ENCODE measurements around the gene CCDC30. TPM values are rescaled to one million over a fixed set of nuclear protein-coding genes. Genes with fewer than 3 reads are reported as not detected.
"Not testable (repeated sequence)": the region's sequence is repeated elsewhere in the genome, so short reads cannot be mapped to it uniquely, and the experiment has no call there.

Gene CCDC30
- total RNA-seq, 1 experiment from 2014 or later: 2.6 TPM

DNA sequence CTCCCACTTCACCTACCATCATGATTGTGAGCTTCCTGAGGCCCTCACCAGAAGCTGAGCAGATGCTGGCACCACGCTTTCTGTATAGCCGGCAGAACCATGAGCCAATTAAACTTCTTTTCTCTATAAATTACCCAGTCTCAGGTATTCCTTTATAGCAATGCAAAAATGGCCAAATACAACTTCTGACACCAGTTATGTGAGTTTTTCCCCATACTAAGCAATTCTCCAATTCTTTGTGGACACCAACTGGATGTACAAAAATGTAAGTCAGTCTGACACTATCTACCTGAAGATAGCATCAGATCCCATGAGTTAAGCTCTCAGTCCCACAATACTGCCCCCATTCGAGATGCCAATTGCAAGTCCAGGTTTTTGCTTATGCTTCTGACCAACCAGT is 129.7 kb downstream of the CCDC30 start:
- in situ Hi-C loops (cut with HindIII; ENCODE audit: low pct_unique_long_range_greater_than_20kb, low sequenced_read_pairs): no loop called here
- DNase-seq (ENCODE audit: low read depth): no peak

DNA sequence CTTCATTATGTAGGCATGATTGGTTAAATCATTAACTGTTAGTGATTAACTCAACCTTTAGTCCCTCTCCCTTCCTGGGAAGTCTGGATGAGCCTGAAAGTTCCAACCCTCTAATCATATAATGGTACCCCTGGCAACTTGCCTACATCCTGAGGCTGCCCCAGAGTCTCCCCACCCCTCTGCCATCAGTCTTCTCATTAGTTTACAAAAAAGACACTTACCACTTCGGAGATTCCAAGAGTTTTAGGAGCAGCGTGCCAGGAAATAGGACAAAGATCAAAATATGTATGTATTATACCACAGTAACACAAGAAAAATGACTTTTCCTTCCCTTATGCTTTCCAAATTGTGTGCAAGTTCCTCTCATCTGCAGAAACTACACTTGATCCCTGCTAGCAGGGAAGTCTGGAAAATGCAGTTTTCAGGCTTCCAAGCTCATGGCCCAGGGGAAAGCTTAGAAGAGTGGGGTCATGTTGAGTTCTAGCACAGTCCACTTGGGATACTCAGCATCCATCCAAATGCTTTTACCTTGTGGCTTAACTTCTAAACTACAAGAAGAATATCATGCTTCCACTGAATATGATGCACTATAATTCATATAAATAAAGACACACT is 130.5 kb downstream of the CCDC30 start:
- DNase-seq (ENCODE audit: low read depth): no peak
- in situ Hi-C loops (cut with HindIII; ENCODE audit: low pct_unique_long_range_greater_than_20kb, low sequenced_read_pairs): no loop called here

DNA sequence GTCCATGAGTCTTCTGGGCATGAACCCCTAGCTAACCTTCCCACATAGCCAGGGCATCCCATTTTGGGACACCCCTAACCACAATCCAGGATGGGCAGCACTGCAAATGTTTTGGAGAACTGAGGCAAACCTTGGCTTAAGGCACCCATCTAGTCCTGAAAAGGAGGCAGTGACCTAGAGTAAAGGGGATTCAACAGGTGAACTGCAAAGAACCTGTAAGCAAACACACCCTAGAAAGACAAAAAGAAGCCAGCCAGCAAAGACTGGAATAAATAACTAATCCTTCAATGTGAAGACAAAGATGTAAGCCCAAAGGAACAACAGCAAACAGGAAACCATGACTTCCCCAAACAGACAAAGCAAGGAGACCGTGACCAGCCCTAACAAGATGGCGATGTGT is 138.4 kb downstream of the CCDC30 start:
- DNase-seq (ENCODE audit: low read depth): no peak
- in situ Hi-C loops (cut with HindIII; ENCODE audit: low pct_unique_long_range_greater_than_20kb, low sequenced_read_pairs): no loop called here

DNA sequence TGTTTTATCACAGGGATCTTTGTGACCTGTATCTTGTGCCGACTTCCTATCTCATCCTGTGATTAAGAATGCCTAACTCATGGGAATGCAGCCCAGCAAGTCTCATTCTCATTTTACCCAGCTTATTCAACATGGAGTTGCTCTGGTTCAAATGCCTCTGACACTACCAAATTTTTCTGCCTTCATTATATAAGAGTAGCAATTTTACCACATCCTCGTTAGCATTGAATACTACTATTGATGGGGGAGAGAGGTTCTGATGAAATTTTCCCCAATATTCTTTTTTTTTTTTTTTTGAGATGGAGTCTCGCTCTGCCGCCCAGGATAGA is 150.7 kb downstream of the CCDC30 start:
- DNase-seq (ENCODE audit: low read depth): no peak
- in situ Hi-C loops (cut with HindIII; ENCODE audit: low pct_unique_long_range_greater_than_20kb, low sequenced_read_pairs): no loop called here

DNA sequence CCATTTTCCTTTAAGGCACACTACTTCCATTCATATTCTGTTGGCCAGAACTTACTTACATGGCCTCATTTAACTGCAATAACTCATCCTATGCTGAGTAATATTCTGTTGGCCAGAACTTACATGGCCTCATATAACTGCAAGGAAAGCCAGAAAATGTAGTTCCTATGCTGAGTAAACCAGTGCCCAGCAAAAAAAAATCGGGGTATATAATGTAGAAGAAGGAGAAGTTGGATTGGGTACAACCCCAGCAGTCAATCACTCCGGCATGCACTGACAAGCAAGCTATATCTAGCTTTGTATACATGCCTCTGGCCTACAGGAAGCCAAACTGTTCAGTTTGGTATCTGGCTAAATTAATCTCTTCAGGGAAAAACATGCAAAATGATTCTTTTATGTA is 155.8 kb downstream of the CCDC30 start:
- no peak for DNase-seq (ENCODE audit: low read depth)
- in situ Hi-C loops (cut with HindIII; ENCODE audit: low pct_unique_long_range_greater_than_20kb, low sequenced_read_pairs): no loop called here

DNA sequence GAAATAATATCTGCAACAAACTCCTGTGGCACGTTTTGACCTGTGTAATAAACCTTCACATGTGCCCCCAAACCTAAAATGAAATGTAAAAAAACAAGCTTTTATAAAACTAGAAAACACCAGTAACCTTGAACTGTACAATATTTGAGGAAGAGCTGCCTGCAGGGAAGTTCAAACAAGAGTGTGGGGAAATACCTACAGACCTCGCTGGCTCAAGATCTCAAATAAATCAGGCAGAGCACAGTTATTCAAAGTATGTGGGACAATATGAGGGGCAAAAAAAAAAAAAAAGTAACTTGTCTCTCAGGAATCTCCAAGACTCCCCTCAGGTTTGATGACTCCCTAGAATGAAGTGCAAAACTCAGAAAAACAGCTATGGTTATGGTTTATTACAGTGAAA is 157.2 kb downstream of the CCDC30 start:
- in situ Hi-C loops (cut with HindIII; ENCODE audit: low pct_unique_long_range_greater_than_20kb, low sequenced_read_pairs): no loop called here
- no peak for DNase-seq (ENCODE audit: low read depth)

DNA sequence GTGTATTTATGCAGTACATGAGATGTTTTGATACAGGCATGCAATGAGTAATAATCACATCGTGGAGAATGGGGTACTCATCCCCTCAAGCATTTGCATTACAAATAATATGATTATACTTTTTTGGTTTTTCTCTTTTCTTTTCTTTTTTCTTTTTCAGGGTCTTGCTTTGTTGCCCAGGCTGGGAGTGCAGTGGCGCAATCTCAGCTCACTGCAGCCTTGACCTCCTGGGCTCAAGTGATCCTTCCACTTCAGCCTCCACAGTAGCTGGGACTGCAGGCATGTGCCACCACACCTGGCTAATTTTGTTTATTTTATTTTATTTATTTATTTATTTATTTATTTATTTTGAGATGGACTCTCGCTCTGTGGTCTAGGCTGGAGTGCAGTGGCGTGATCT is 158.1 kb downstream of the CCDC30 start:
- in situ Hi-C loops (cut with HindIII; ENCODE audit: low pct_unique_long_range_greater_than_20kb, low sequenced_read_pairs); DNase-seq (ENCODE audit: low read depth): not testable (repeated sequence)

DNA sequence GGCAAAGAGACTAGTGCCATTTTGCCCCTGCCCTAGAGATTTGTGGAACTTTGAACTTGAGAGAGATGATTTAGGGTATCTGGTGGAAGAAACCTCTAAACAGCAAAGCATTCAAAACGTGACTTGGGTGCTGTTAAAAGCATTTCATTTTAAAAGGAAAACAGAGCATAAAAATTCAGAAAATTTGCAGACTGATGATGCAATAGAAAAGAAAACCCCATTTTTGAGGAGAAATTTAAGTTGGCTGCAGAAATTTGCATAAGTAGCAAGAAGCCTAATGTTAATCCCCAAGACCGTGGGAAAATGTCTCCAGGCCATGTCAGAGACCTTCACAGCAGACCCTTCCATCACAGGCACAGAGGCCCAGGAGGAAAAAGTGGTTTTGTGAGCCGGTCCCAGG is 164.1 kb downstream of the CCDC30 start:
- in situ Hi-C loops (cut with HindIII; ENCODE audit: low pct_unique_long_range_greater_than_20kb, low sequenced_read_pairs); DNase-seq (ENCODE audit: low read depth): not testable (repeated sequence)

DNA sequence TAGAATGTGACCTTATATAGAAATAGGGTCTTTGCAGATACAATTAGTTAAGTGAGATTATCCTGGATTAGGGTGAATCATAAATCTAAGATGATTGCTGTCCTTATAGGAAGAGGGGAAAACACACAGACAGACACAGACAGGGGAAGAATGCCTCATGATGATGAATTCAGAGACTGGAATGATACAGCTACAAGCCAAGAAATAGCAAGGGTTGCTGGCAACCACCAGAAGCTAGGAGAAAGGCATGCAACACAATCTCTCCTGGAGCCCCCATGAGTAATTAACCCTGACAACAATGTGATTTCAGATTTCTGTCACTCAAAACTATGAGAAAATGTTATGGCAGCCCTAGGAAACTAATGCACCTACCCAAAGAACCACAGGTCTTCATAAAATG is 176.0 kb downstream of the CCDC30 start:
- in situ Hi-C loops (cut with HindIII; ENCODE audit: low pct_unique_long_range_greater_than_20kb, low sequenced_read_pairs): no loop called here

DNA sequence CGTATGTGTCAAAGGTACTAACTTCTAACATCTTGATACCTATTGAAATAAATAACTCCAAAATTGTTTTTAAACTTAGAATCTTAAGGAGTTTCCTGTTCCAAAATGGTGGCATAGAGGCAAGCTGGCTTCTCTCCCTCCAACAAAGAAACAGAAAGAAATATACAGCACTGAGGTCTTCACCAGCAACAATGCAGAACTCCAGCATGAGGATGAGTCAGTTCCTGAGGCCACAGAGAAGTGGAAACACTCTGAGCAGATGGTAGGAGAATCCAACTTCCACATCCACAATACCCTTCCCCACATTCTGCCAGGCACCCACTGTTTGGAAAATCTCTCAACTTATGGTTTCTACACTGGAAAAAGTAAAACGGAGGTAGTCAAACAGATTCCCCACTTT is 183.0 kb downstream of the CCDC30 start:
- in situ Hi-C loops (cut with HindIII; ENCODE audit: low pct_unique_long_range_greater_than_20kb, low sequenced_read_pairs): no loop called here
- DNase-seq (ENCODE audit: low read depth): no peak

More for the DNA sequence above, 176.0 kb downstream of the CCDC30 start:
- DNase-seq (ENCODE audit: low read depth): no peak

DNA sequence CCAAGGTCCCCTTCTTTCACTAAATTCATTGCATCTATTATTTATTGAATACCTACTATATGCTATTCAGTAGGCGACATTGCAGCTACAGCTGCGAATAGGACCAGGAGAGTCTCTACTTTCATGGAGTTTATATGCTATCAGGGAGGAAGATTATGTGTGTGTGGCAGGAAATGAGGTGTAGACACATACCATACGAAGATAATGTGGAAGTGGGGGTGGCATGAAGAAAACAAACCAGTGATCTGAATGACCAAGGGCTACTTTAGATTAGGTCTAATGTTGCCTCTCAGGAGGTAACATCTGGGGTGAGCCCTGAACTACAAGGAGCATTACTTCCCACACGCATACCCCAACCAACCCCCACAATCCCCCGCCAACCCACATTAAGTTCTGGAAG is 194.1 kb downstream of the CCDC30 start:
- no peak for DNase-seq (ENCODE audit: low read depth)
- in situ Hi-C loops (cut with HindIII; ENCODE audit: low pct_unique_long_range_greater_than_20kb, low sequenced_read_pairs): no loop called here

DNA sequence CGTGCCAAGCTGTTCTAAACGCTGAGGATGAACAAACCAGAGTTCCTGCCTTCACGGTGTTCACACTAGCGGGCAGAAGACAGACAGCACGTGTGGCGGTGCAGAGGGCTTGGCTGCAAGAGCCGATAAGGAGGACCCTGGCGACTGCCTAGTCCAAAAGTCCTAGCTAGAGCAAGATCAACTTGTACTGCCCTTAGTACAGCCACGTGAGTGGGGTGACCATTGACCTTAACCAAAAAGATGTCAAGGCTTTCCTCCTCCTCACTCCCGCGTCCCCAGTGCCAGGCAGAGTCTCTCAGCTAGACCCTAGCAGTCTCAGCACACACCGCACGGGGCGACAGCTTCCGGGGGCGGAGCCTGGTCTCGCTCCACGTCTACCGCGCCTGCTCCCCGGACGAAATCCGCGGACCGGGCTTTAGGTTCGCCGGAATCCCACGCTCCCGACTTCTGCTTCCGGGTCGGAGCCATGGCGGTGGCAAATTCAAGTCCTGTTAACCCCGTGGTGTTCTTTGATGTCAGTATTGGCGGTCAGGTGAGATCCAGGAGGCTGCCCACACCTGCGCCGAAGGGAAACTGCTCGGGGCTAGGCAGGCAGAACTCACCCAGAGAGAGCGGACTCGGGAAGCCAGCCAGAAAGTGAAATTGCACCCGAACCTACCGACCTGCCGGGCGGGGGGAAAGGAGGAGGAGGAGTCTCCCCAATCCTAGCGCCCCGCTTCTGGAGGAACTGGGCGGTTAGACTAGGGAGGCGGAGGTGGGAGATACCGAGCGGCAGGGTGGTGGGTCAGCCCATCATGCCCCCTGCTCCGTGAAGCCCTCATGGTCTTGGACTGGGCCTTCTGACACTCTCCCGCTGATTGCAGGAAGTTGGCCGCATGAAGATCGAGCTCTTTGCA is 195.1 kb downstream of the CCDC30 start, which contains the start of gene PPIH:
TSS of gene PPIH (plus strand) at position 443 of the 896 bp plus-strand sequence. CDS start at position 467, 24 bp downstream.
- peak; percentile 90 for DNase-seq (ENCODE audit: low read depth)
- in situ Hi-C loops (cut with HindIII; ENCODE audit: low pct_unique_long_range_greater_than_20kb, low sequenced_read_pairs): no loop called here

DNA sequence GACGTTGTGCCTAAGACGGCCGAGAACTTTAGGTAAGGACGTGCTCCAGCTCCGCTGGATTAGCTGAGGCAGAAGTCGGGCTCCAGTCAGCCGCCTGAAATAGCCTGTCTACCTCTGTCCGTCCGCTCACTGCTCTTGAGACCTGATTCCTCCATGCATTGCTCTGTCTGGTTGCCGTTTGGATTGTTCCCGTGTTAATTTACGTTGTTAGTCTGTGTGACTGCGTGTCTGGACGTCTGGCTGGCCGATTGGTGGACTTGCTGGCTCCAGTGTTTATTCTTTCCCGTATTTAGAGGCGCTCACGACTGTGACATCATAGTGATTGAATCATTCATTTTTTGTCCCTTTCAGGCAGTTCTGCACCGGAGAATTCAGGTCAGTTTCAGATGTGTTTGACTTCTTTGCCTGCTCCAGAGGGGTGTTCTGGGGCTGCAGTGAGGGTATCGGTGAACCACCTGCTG is 195.8 kb downstream of the CCDC30 start:
- in situ Hi-C loops (cut with HindIII; ENCODE audit: low pct_unique_long_range_greater_than_20kb, low sequenced_read_pairs): no loop called here
- DNase-seq (ENCODE audit: low read depth): no peak

DNA sequence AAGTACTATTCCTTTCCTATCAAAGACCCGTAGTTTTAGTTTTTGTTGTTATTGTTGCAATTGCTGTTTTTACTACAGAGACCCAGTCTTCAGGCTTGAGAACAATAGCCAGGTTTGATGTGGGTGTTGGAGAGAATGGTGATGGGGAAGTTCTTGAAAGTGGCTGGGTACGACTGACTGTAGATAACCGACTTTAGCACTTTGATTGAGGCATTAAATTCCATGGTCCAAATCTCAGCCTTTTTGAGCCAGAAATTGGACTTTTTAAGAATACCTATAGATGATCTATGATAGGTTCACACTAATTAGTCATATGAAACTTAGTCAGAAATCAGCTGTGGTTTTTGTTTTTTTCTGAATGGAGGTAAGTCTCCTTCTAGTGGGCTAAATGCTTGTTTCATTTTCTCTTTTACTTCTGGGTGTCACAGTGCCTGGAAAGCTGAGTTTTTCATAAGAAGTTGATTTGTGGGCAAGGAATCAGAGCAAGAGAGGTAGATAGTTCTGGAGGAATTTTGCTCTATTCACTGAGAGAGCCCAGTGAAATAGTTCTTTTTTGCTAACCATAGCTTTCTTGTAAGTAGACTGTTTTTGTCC is 197.9 kb downstream of the CCDC30 start:
- no peak for DNase-seq (ENCODE audit: low read depth)
- in situ Hi-C loops (cut with HindIII; ENCODE audit: low pct_unique_long_range_greater_than_20kb, low sequenced_read_pairs): no loop called here

DNA sequence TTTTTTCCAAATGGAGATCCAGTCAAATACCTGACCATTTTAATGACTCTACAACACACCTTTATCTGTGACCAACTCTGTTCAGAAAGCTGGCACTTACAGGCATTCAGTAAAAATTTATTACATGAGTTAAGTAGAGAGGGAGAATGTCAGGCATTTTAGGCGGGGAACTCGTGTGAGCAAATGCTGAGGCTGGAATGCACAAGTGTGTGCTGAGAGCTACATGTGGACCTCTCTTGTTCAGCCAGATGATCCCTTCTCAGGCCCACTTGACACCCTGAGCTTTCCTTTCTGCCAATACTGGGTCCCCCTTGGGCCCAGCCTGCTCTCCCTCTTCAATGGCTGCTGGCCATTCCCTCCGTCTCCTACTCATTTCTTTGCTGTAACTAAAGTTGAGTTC is 206.8 kb downstream of the CCDC30 start:
- in situ Hi-C loops (cut with HindIII; ENCODE audit: low pct_unique_long_range_greater_than_20kb, low sequenced_read_pairs): no loop called here
- no peak for DNase-seq (ENCODE audit: low read depth)

DNA sequence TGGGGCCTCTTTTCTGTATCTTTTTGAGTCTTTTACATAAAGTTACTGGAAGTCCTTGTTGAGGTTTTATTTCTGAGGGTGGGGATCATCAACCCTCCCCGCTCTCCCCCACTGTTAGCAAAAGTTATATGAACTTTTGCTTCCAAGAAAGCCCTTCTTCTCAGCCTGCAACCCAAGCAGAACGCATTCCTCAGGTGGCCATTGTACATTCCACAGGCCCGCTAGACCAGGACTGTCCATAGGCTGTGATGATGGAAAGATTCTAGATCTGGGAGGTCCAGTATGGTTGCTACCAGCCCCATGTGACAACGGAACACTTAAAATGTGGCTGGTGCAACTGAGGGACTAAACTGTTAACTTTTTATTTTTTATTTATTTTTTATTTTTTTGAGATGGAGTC is 207.3 kb downstream of the CCDC30 start:
- DNase-seq (ENCODE audit: low read depth): no peak
- in situ Hi-C loops (cut with HindIII; ENCODE audit: low pct_unique_long_range_greater_than_20kb, low sequenced_read_pairs): no loop called here

DNA sequence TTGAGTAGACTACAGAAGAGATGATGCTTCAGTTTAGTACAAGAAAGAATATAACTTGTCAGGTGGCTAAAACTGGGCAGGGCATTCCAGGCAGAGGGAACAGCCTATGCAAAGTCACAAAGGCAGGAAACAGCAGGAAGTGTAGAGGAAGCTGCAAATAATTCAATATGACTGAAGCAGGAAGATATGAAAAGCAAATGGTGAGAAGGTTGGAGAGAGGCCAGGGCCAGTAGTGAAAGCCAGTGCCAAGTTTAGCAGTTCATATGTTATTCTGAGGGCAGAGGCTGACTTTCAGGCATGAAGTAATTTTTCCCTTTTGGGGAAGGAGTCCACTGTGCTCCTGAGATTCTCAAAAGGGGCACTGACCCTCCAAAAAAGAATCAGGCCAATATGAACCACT is 211.1 kb downstream of the CCDC30 start:
- no peak for DNase-seq (ENCODE audit: low read depth)
- in situ Hi-C loops (cut with HindIII; ENCODE audit: low pct_unique_long_range_greater_than_20kb, low sequenced_read_pairs): no loop called here

DNA sequence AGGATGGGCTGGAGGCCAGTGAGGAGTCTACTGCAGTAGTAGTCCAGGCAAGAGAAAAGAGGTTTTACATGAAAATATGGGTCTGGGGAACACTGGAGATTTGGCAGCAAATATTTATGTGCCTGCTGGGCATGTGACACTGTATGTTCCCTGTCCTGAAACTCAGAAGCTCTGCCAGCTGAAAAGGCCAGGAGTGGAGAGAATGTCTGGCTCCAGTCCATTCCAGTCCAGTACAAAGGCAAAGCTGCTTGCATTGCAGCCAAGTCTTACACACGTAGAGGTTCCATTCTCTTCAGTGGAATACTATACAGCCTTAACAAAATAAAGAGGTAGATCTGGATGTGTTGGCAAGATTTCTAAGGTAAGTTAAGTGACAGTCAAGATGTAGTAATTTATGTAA is 211.6 kb downstream of the CCDC30 start:
- in situ Hi-C loops (cut with HindIII; ENCODE audit: low pct_unique_long_range_greater_than_20kb, low sequenced_read_pairs): no loop called here
- DNase-seq (ENCODE audit: low read depth): no peak

DNA sequence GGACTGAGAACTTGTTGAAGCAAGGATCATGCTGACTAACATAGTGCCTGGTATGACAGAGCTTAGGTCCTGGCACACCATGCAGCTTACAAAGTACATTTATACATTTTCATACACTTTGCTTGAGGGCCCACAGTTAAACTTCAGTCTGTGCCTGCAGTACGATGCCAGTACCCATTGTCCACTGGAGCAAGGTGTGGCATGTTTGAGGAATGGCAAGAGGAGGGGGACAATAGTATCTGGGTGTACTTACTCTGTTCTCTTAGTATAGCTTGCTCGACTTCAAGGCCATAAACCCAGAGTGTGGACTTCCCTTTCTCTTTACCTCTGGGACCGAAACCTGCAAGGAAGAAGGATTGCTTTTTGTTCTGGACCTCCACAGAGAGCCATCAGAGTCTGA is 212.4 kb downstream of the CCDC30 start:
- in situ Hi-C loops (cut with HindIII; ENCODE audit: low pct_unique_long_range_greater_than_20kb, low sequenced_read_pairs): no loop called here

More for the DNA sequence above, 212.4 kb downstream of the CCDC30 start:
- DNase-seq (ENCODE audit: low read depth): no peak

All from Caki2 (cell line).